Effector CD8-positive, alpha-beta T cell (primary cell): ENCODE measurements around the gene KRT77.
"Not testable (repeated sequence)": the region's sequence is repeated elsewhere in the genome, so short reads cannot be mapped to it uniquely, and the experiment has no call there.

ENCODE experiments used
- DNase-seq: peaks from one replicate; lab custom pipeline; 2025; lab: John Stamatoyannopoulos, UW

The KRT77 gene

GRCh38 chr12:52676163-52676562 lies 27.2 kb downstream of the KRT77 start:
- no peak for DNase-seq

GRCh38 chr12:52675301-52675701 lies 28.0 kb downstream of the KRT77 start:
- no peak for DNase-seq

- no peak for DNase-seq
Measured at GRCh38 chr12:52674433-52674775, 28.9 kb downstream of the KRT77 start.

DNA sequence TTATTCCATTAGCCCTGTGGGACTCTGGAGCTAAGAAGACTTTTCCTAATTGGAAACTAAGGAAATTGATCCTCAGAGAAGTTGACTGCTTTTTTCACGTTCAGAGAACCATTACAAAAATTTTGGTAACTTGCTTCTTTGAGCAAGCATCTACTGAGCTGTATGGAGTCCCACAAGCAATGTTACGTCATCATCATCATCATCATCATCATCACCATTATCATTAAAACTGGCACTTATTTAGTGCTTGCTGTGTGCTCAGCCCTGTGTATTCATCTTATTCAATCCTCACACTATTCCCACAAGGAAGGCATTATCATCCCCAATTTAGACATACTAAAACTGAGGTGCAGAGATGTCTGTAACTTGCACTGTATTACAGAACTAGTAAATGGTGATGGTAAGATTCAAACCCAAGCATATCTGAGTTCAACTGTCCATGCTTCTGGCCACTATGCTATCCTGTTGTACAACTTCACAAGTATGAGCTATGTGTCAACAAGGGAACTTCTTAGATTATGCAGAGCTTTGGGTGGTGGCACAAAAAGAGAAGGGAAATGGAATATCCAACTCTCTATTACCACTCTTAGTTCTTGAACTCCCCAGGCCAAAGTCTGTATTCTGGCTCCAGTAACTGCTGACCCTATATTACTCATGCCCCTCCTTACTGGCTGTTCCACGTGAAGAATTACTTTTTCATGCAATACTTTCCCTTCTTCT lies 29.5 kb downstream of the KRT77 start:
- DNase-seq: no peak

DNA sequence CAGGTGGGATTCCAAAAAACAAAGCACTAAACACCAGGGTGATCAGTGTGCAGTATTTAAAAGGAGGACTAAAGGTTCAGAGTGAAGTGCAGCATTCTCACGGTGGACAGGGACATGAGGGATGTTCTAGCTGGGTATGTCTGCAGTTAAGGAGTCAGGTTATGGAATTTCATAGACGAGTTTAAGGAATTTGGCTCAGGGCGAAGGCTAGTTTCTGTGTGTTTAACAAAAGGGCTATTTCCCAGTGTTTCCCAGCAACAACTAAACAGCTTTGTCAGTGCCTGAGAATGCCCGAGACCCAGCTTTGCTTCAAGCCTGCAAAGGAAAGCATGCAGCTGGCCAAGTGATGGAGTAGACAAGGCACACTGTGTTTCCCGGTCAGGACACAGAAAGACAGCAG lies 30.1 kb downstream of the KRT77 start:
- DNase-seq: no peak

DNA sequence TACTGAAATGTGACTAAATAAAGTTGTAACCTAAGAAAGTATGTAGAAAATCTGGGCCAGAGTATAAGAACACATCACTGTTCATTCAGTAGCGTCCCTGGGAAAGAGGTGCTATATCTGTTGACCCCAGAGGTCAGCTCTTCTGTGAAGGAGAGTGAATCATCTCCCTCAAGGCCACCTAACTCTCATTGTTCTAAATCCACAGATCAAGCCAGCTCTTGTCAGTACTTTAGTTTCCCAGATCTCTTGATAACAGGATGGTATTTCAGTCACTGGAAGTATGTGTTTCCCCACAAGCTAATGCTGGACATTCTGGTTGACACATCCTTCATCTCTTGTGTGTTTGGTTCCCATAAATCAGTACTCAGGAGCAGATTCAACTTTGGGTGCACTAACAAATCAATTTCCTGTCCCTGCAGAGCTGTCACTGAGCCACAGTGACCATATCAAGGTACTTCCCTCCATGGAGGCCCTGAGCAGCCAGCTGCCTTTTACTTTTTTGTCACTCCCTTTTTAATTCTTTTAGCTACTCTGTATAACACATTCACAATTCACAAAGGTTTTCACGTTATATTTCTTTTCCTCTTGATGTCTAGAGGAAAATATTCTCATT lies 30.9 kb downstream of the KRT77 start:
- no peak for DNase-seq

DNA sequence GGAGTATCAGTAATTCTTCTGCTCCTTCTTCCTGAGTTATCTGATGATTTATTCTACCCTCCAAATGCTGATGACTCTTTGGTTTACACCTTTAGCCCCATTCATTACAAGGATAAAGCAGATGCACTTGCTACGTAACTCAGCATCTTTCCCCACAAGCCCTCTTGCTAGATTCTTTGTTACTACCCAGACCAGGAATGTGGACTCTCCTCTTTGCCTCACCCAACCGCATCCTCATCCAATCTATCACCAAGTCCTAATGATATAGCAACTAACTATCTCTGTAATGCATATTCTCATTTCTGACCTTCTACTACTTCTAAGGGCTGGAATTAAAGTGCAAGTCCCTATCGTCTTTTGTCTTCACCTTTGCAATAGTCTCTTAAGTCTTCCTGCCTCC lies 32.4 kb downstream of the KRT77 start:
- DNase-seq: no peak

- no peak for DNase-seq
Measured at GRCh38 chr12:52670506-52670905, 32.8 kb downstream of the KRT77 start.

DNA sequence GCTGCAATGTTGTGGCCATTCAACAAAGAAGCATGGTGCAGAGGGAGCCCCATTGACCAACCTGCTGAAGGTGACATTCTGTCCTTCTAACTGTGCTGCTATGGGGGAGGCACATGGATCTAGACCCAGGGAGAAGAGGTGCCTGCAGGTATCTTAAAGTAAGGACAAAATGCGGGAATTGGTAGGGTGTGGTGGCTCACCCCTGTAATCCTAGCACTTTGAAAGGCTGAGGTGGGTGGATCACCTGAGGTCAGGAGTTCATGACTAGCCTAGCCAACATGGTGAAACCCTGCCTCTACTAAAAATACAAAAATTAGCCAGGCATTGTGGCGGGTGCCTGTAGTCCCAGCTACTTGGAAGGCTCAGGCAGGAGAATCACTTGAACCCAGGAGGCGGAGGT lies 33.4 kb downstream of the KRT77 start:
- not testable (repeated sequence) for DNase-seq

- DNase-seq: no peak
Measured at GRCh38 chr12:52669426-52669825, 33.9 kb downstream of the KRT77 start.

DNA sequence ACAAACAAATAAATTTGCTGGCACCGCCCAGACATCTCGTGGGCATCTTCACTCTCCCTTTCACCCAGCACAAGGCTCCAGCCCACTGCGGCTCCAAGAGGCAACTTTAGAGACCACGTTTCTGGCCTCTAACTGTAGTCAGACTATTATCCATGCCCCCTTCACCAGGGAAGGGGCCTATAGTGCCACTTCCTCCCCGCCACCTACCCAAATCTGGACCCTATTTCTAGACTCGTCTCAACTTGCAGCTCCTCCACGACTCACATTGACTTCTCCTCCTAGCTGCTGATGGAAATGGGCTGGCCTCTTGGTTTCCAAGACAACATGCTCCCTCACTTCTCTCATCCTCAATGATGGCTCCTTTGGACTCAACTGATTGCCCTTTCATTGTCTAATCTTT lies 35.4 kb downstream of the KRT77 start:
- no peak for DNase-seq

GRCh38 chr12:52667509-52667908 lies 35.8 kb downstream of the KRT77 start:
- DNase-seq: no peak

- DNase-seq: no peak
Measured at GRCh38 chr12:52666471-52666870, 36.9 kb downstream of the KRT77 start.

GRCh38 chr12:52663420-52663819 lies 39.9 kb downstream of the KRT77 start:
- DNase-seq: no peak

GRCh38 chr12:52662918-52663229 lies 40.5 kb downstream of the KRT77 start:
- no peak for DNase-seq

- no peak for DNase-seq
Measured at GRCh38 chr12:52662093-52662917, 41.0 kb downstream of the KRT77 start.

DNA sequence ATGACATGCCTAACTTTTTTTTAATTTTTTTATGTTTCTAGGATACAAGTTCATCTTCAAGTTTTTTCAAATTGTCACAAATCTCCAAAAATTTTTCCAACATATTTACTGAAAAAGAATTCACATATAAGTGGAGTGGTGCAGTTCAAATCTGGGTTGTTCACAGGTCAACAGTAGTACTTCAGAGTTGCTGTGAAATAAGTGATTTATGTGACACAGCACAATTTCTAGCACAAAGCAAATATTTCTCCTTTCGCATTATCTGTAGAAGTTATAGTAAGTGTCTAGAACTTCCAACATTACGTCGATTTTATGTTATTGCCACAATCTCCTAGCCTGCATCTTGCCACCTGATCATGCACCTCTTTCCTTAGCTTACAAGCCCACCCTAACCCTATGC lies 41.7 kb downstream of the KRT77 start:
- DNase-seq: no peak

GRCh38 chr12:52660934-52661499 lies 42.3 kb downstream of the KRT77 start:
- DNase-seq: no peak

DNA sequence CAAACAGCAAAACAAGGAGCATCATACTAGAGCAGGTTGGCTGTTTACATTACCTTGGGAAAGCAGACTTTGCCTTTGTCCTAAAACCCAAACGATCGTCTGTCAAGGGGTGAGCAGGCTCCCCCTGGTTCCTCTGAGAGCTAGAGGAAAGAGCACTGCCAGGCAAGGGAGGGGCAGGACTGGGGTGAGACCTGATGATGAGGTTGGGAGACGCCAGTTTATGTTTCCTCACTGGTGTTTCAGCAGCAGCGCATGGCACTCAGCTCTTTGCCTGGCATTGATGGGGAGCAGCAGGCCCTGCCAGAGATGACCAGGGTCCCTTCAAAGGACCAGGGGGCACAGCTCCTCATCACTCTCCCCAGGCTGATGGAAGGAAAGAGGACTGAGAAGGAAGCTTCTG lies 43.4 kb downstream of the KRT77 start:
- no peak for DNase-seq

DNA sequence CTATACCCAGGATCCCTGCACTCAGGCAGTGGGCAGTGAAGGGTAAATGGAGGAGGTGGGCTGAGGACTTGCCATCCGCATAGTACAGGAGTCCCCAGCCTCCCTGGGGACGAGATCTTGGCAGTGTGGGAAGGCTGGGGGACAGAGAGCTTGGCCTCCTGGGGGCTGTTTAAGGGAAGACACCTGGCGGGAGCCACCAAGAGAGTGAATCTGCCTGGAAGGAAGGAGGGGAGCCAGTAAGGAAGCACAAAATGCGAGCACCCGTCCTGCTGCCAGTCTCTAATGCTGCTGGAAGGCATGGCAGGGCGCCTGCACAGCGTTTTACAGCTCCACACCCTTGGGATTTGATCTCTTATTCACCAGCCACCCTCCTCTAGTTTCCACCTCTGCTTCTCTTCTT lies 43.9 kb downstream of the KRT77 start:
- no peak for DNase-seq

GRCh38 chr12:52658196-52658595 lies 45.1 kb downstream of the KRT77 start:
- DNase-seq: no peak

DNA sequence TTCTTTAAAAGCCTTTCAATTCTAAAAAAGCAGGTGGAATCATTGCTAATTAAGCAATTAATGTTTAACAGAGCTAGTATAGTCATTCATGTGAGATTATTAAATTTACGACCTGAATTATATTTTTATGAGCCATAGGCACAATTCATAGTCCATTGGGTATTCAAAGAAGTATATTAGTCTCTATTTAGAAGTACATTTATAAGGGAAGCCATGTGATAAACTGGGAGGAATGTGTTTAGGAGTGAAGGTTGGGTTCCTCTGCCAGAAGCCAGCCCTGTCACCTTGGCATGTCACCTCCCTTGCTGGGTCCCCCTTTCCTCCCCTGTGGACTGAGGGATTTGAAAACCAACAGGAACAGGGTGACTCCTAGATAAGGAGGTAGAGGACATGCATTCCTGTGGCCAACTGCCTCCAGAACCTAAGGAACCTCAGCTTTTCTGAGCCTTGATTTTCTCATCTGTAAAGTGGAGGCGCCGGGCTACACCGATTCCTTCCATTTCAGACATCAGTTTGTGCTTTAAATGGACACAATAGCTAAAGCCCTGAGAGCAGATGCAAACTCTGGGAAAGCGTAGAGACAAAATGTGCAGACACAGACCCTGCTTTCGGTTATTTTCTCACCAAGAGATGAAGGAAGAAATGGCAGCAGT lies 45.9 kb downstream of the KRT77 start:
- DNase-seq: no peak
